Breast epithelium (tissue), 4 donors: ENCODE results near the gene CMC4. TPM values are rescaled to one million over a fixed set of nuclear protein-coding genes. Genes with fewer than 3 reads are reported as not detected.
A peak's percentile ranks its signal among the peaks of the same experiment; 100 is the strongest.

ENCODE experiments used
- DNase-seq, 2 donors: peaks; one replicate each; pipeline ENCODE4 v3.0.0-alpha.2; 2019; ENCODE audit warnings: low spot score in 2 of 2
- H3K27ac ChIP-seq, 2 donors: fragments of 200-600 bp; sonication (generic) in 1 of 2; one replicate each; pipeline ENCODE4 v1.5.1; 2016 to 2019; ENCODE audit warnings: mild to moderate bottlenecking in 1 of 2
- H3K27me3 ChIP-seq, 2 donors: fragments of 200-600 bp; sonication (generic) in 1 of 2; one replicate each; pipeline versions ENCODE4 v1.5.1 to v1.6.0; 2017 to 2019; ENCODE audit warnings: control low read depth in 1 of 2, mild to moderate bottlenecking in 1 of 2
- H3K36me3 ChIP-seq: fragments of 200-600 bp; one replicate; pipeline ENCODE4 v1.5.1; 2019
- H3K4me1 ChIP-seq, 2 donors: fragments of 200-600 bp; sonication (generic); one replicate each; pipeline ENCODE4 v1.5.1; 2016 to 2019; ENCODE audit warnings: control low read depth in 1 of 2
- H3K4me3 ChIP-seq, 3 donors: fragments of 200-600 bp; sonication (generic); 1 replicate in 2 of 3; 2 replicates in 1 of 3; pipeline ENCODE4 v1.5.1; 2016 to 2019; ENCODE audit warnings: mild to moderate bottlenecking in 3 of 3, moderate library complexity in 2 of 3
- H3K9me3 ChIP-seq, 2 donors: fragments of 200-600 bp; sonication (generic) in 1 of 2; one replicate each; pipeline ENCODE4 v1.5.1; 2016 to 2019; ENCODE audit warnings: control low read depth in 1 of 2
- CTCF ChIP-seq, 3 donors: fragments of 450-650 bp; IDR thresholded peaks; one replicate each; pipeline ENCODE4 v1.5.1; 2016 to 2017; ENCODE audit warnings: antibody characterized with exemption in 3 of 3, mild to moderate bottlenecking in 3 of 3, moderate library complexity in 3 of 3
- POLR2A ChIP-seq: fragments of 450-650 bp; IDR thresholded peaks from one replicate; pipeline ENCODE4 v1.6.1; 2016; ENCODE audit warnings: antibody characterized with exemption, mild to moderate bottlenecking, moderate library complexity
- POLR2AphosphoS5 ChIP-seq, 3 donors: sonication (generic); formaldehyde crosslinking; IDR thresholded peaks; one replicate each; pipeline ENCODE4 v1.6.1; 2017; ENCODE audit warnings: antibody characterized with exemption in 3 of 3
- intact Hi-C: fragments of 100-400 bp; cut with DNase I; formaldehyde crosslinking; loops from one replicate; pipeline ENCODE4 v1.15.1; 2023; ENCODE audit warnings: low total_unique reads
- total RNA-seq, 3 donors: library from RNA; depleted of rRNA; stranded (reverse); fragments of >200 nt; gene quantifications; one replicate each; pipeline ENCODE4 v1.1.0, GENCODE V29; 2016

CMC4 gene
- total RNA-seq, 3 donors from 2014 or later: 18.7 to 27.2 (median 19.3) TPM

DNA sequence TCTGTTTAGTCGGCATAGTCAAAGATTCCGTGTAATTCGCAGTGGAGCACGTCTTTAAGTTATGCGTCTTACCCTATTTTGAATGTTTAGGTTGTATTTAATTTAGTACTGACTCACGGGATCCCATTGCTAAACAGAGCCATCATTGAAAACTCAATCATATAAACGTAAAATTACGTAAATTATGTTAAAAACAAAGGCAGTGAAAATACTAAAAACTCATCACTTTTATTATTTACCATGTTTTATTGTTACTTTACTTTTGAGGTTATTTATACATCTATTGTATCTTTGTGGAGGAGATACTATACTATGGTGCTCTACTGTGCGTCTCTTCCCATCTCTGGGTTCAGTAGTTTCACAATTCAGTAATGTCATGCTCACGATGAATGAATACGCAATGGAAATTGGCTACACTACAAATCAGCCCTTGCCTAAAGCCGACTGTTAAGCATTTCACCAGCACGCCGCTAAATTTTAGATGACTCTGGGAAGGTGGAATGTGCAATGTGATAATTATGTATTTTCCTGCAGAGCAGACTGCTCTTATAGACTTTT, 43.3 kb downstream of the CMC4 start:
- Histone ChIP-seq H3K27ac (peak overlapping the region; percentile 95 to 99), H3K36me3 (no peaks in the 10 kb centered on the region), H3K9me3 (no peaks in the 10 kb centered on the region), H3K4me3 (peak overlapping the region; percentile 55 to 83 (median 65)), H3K4me1 (no peaks in the 10 kb centered on the region), H3K27me3 (no peaks in the 10 kb centered on the region)
- DNase-seq: no peak
- TF ChIP-seq CTCF (IDR thresholded peaks at IDR 0.05) (no peak), POLR2A (peak; percentile 56), POLR2AphosphoS5 (IDR thresholded peaks at IDR 0.05) (peak in 1 of 3 donors; percentile 5)
- intact Hi-C loops: loop anchor here (2.0 kb wide), 1 partner anchor 109 kb away; no protein-coding TSS in a partner anchor

DNA sequence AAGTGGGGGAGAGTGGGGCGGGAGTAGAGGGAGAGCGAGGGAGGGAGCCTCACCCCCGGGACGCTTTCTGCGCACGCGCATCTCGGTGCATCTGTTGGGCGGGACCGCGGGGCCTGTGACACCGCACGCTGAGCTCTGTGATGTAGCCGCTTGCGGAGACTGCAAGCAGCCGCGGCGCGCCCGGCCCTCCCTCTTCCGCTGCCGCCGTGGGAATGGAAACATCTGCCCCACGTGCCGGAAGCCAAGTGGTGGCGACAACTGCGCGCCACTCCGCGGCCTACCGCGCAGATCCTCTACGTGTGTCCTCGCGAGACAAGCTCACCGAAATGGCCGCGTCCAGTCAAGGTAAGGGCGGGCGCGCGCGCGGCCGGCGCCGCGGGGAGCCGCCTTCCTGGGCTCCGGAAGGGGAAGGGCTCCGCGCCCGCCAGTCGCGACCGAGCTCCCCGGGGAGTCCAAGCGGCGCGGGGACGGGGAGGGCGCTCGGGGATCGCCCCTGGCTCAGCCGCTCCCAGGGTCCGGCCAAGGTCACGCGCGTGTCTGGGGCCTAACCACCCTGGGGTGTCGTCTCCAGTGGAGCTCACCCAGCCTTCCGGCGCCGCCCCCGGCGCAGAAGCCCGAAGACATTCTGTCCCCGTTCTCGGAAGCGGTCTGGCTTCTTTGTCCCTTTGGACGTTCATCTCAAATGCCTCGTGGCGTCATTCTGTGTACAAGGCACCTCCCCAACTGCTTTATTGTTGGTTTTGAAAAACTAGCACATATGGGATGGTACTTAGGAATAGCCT, 44.0 kb downstream of the CMC4 start, which contains the start of gene FUNDC2:
FUNDC2 (plus strand) TSS at position 118 of the 782 bp plus-strand sequence; CDS start at position 213, 95 bp downstream.
- peak within 1 kb of the TSS; percentile 95 to 99 for H3K27ac ChIP-seq
- DNase-seq: peak; percentile 89 to 91
- H3K4me3 ChIP-seq: peak within 1 kb of the TSS; percentile 55 to 83 (median 65)
- no peak for TF ChIP-seq CTCF (IDR thresholded peaks at IDR 0.05)
- peak; percentile 38 to 79 (median 53) for TF ChIP-seq POLR2AphosphoS5 (IDR thresholded peaks at IDR 0.05)
- no peak for TF ChIP-seq POLR2A
- intact Hi-C loops: loop anchor here (2.0 kb wide), 1 partner anchor 110 kb away; no protein-coding TSS in a partner anchor
- H3K27me3 ChIP-seq: no peaks in the 10 kb centered on the region
- H3K4me1 ChIP-seq: no peaks in the 10 kb centered on the region
- no peaks in the 10 kb centered on the region for H3K36me3 ChIP-seq
- H3K9me3 ChIP-seq: no peaks in the 10 kb centered on the region

- intact Hi-C loops: loop anchor here (2.0 kb wide), 1 partner anchor 110 kb away; no protein-coding TSS in a partner anchor
- Histone ChIP-seq H3K4me1 (no peaks in the 10 kb centered on the region), H3K4me3 (peak overlapping the region; percentile 55 to 83 (median 65)), H3K27ac (peak overlapping the region; percentile 95 to 99), H3K9me3 (no peaks in the 10 kb centered on the region), H3K36me3 (no peaks in the 10 kb centered on the region), H3K27me3 (no peaks in the 10 kb centered on the region)
- DNase-seq: no peak
- TF ChIP-seq CTCF (IDR thresholded peaks at IDR 0.05): no peak
- no peak for TF ChIP-seq POLR2AphosphoS5 (IDR thresholded peaks at IDR 0.05)
Observed at GRCh38 chrX:155026420-155026726, 44.6 kb downstream of the CMC4 start.

GRCh38 chrX:155023907-155024833, 46.8 kb downstream of the CMC4 start:
- intact Hi-C loops: no loop called here
- DNase-seq: no peak
- no peak for TF ChIP-seq POLR2AphosphoS5 (IDR thresholded peaks at IDR 0.05)
- TF ChIP-seq POLR2A: no peak
- TF ChIP-seq CTCF (IDR thresholded peaks at IDR 0.05): no peak
- no peaks in the 10 kb centered on the region for H3K4me1 ChIP-seq
- no peak overlapping the region for H3K4me3 ChIP-seq
- H3K36me3 ChIP-seq: no peaks in the 10 kb centered on the region
- H3K9me3 ChIP-seq: no peaks in the 10 kb centered on the region
- H3K27me3 ChIP-seq: no peaks in the 10 kb centered on the region
- H3K27ac ChIP-seq: no peak overlapping the region
